Activated T-cell treated with anti-CD3 and anti-CD28 coated beads, Interleukin-2, amount 50 U/mL, for 1 hour (primary cell): ENCODE measurements around the gene CST4.
"Not testable (repeated sequence)": the region's sequence is repeated elsewhere in the genome, so short reads cannot be mapped to it uniquely, and the experiment has no call there.

Experiments
- DNase-seq: peaks from one replicate; pipeline ENCODE4 v3.0.0-alpha.2; 2020

CST4 gene

DNA sequence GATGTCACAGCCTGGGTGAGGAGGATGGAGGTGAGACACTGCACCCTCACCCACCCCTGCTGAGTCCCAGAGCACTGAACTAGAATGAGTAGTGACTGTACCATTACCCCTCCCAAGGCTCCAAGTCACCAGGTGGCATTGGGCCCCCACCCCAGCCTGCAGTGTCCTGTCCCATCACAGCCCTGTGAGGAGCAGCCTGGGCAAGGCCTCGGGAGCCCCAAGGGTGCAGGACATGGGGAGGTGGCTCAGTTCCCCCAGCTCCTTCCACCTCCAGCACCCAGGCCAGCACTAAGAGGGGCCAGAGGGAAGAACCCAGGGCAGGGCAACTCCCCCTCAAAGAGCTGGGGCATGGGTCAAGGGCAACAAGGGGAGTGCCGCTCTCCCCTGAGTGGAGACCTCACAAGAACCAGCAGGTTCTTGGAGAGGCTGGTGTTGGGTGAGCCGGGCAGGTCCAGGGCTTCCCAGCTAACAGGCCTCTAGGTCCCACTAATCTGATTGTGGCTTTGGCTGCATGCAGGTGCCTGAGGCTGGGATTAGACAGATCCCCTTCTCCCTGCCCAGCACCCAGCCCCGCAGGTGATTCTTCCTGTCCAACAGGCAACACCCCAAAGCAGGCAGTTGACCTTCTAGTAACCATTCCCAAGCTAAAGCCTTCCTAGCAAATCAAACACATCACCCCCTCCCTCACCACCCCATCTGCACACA is 2.6 kb downstream of the CST4 start:
- no peak for DNase-seq

DNA sequence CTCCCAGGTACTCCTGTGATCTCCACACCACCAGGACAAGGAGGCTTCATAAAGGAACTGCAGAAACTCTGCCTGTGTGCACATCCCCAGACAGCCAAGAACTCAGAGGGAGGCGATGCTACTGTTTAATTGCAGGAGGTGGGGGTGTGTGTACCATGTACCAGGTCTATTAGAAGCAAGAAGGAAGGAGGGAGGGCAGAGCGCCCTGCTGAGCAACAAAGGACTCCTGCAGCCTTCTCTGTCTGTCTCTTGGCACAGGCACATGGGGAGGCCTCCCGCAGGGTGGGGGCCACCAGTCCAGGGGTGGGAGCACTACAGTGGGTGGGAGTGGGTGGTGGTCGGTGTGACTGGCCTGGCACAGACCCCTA is 3.3 kb downstream of the CST4 start:
- not testable (repeated sequence) for DNase-seq

DNA sequence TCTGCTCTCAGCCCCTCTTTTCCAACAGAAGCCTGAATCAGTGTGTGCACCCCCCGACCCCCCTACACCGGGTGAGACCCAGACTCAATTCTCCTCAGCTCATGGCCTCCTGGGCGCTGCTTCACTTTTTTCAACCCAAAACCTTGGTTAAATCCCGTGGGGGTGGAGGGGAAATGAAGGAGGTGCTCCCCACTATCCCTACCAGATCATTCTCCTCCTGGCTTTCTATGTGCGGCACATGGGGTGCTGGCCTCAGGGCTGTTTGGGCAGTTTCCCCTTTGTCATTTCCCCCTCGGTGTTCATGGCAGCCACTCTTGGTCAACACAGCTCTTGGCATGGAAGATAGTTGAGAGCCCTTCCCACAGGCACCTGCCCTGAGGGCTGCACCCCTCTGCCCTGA is 4.6 kb downstream of the CST4 start:
- DNase-seq = no peak

DNA sequence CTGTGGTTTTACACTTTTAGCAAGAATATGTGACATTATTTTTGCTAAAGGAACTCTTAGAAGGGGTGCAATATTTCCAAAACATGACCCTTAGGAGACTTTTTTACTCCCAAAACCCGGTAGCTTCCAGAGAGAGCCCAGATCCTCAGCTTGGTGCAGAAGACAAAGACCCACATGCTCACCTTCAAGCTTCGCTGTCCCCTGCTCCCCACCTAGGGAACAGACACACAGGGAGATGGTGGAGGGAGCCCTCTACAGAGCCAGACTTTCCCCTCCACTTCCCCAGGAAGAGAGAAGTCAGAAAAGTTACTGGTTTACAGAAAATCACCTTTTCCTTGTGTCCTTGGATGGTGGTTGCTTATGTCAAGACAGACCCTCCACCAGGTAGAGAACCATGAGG is 5.0 kb downstream of the CST4 start:
- DNase-seq = no peak

DNA sequence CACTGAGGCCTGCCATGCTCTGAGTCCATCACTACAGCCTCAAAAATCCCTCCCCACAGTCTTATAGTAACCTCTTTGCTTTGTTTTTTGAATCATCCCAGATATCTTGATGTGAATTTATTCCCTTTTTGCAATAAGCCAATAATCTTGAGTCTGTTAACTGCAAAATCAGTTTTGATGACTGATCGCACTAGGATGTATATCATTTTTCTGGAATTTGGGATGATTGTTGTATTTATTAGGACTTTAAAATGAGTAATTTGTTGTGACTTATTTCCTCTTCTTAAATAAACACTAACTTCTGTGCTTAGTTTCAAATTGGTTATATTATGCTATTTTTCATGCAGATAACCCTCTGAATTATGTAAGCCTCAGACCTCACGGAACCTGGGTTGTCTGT is 5.6 kb downstream of the CST4 start:
- DNase-seq = no peak

DNA sequence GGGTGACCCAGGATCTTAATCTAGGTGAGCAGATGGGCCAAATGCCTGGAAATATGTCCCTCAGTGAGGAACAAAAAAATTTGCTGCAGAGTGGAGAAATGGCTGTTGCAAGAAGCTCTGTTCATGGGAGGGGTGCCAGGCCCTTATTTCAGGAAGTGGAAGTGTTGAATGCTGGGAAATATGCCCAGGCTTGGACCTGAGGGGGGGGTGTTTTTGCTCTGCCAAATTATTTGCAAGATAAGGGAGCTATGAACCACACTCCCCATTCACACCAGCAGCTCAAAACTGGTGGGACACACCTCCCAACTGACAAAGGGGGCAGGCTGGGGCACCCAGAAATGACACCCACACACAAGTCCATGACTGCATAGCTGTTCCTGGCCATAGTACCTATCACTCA is 8.7 kb downstream of the CST4 start:
- no peak for DNase-seq

DNA sequence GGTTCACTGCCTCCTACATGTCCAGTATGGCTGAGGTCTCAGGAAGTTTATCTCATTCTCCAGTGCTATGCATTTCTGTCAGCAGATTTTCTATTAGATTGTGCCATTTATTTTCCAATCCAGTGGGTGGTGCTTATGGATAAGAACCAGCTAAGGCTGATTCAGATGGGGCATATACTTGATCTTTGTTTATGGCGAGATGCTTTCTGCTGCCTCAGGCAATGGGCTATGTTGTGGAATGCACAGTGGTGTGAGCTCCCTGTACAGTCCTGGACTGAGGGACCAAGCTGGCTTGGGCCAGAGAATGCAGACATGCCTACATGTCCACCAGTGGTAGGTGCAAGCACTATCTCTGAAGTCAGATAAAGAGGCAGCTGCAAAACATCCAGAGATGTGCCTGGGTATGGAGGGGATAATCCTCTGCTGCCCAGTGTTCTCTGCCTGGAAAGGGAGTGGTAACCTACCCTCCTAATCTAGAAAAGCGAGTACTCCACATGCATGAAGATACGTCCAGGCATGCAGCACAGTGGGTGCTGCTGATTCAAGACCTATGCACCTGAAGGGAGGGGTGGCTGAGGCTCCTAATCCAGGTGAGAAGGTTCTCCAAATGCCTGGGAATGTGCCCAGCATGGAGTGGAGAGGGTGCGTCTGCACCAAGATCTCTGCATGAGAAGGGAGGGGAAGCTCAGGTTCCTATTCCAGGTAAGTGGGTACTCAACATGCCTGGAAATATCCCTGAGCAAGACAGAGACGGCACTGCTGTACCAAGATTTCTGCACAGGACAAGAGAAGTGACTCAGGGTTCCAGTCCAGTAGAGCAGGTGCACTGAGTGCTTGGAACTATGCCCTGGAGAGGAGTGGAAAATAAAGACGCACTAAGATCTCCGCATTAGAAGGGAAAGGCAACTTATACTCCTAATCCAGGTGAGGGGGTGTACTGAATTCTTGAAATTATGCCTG is 9.4 kb downstream of the CST4 start:
- DNase-seq = no peak

DNA sequence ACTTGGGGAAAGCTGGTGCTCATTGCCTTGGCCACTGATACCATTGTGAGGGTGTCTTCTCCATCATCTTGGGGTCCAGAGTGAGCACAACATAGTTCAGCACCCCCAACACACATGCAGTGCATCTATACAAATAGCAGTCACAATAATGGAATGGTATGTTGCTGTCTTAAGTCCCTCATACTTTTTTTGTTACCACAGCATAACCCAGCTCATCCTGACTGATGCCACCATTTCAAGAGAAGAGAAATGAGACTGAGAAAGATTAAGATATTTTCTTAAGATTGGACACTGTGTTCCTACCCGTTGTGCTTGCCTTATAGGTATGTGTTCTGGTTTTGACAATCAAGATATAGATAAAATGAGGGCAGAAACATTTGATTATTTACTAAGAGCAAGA is 15.6 kb downstream of the CST4 start:
- no peak for DNase-seq

DNA sequence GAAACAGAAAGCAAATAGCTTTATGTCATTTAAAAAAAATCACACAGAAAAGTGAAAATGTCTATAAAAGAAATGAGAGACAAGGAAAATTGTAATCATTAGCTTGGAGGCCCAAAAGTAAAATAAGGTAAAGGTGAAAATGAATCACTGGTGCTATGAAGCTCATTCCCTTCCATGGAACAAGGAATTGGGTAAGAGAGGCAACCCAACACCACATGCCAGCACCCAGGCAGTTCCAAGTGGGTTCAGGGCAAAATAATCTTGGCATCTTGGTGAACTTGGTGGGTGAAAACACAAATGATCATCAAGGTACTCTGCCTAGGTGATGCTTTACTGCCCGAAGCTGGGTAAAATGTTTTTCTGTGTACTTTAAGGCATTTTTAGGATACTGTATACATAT is 16.7 kb downstream of the CST4 start:
- no peak for DNase-seq

DNA sequence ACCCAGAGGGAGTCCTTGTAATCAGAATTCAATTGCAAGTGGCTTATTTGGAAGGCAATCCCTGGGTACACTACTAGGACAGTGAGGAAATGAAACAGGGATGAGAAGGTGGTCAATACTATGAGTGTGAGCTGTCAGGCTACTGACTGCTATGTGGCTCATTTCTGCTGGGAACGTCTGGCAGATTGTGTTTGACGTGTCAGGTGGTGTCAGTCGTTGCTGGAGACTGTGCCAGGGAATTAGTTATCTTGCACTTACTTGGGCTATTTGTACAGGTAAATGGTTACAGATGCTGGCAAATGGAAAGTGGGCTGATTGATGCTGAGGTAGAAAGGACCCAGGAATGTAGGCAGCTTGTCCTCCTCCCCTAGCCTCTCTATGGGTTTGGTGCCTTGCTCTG is 17.4 kb downstream of the CST4 start:
- DNase-seq = no peak

DNA sequence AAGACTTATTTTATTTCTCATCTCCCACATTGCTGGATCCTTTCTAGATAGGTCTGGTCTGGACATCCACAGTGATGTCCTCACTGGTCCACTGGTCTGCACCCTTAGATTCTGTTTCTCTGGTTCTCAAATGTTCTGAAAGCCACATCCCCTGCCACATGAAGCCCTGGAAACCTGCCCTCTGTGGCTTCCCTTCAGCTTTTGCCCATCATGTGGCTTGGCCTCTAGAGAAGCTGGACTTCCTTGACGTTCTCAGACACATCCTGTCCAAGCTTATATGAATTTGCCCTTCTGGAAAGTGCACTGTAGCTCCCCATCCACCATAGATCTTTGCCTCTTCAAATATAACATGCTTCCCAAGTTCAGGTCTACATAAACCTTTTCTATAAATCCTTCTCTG is 18.5 kb downstream of the CST4 start:
- DNase-seq = no peak

DNA sequence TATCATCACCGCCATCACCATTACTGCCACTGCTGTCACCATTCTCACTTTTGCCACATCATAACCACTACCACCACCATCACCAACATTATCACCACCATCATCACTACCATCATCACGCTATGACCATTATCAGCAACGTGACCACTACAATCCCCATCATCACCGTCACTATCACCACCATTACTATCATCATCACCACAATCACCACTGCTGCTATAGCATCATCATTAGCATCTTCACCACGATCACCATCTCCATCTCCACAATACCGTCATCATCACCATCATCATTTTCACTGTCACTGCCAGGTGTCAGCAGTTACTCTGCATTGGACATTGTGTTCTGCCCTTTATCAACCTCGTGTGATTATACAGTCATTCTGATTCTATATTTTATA is 19.0 kb downstream of the CST4 start:
- no peak for DNase-seq

DNA sequence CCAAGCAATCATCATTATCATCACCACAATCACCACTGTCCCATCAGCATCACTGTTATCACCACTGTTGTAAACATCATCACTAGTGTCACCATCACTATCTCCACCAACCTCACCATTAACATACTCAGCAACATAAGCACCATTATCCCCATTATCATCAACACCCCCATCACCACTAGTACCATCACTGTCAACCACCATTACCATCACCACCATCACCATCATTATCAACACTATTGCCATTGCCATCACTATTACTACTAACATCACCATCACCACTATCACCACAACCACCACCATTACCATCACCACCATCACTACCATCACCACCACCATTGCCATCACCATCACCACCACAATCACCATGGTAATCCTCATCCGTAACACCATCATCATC is 19.5 kb downstream of the CST4 start:
- DNase-seq = no peak

DNA sequence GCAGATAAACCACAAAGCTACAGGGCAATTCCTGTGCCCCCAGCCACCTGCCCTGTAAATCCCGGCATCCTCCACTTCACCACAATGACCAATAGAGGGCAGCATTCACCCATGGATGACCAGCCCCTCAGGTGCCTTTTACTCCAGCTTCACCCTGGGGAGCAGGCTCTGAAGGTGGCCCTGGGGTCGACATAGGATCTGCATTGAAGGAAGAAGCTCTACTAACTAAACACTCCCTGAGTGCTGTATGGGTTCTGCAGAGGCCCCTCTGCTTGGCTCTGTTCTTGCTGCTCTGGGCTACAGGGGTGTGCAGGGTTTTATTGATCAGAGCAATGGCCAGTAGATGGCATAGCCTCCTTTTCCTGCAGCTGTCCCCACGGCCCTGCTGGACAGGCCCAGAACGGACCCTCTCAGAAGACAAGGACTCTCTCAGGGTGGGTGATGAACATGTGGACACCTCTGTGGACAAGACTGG is 20.3 kb downstream of the CST4 start:
- DNase-seq = no peak

DNA sequence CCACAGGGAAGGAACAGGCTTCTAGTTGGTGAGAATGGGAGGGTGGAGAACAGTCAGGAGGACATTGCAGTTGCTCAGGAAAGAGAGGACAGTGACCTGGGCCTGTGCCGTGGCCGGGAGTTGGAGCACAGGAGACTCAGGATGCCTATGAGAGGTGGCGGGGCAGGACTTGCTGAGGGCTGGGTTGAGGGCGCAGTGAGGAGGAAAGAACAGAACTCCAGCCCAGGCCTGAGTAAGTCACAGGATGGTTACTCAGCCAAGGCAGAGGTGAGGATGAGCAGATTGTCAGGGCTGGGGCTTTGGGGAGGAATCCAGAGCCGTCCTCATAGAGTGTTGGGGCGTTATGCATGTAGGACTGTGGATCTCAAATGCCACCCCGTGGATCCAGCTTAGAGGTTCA is 21.2 kb downstream of the CST4 start:
- DNase-seq = no peak

DNA sequence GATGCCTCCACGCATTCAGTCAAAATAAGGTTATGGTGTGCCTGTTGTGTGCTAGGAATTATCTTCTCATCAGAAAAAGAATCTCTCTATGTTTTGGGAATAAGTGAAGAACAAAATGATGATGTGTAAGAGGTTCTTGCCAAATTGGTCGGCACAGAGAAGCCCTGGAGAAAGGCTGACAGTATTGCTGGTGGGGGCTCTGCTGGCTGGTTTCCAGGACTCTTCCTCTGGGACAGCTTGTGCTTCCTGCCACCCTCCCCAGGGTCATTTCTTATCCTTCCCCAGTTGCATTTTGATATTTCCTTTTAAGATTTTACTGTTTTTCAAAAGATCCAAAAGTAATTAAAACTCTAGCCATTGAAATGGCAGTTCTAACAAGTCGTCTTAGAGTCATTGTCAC is 22.1 kb downstream of the CST4 start:
- DNase-seq = no peak

DNA sequence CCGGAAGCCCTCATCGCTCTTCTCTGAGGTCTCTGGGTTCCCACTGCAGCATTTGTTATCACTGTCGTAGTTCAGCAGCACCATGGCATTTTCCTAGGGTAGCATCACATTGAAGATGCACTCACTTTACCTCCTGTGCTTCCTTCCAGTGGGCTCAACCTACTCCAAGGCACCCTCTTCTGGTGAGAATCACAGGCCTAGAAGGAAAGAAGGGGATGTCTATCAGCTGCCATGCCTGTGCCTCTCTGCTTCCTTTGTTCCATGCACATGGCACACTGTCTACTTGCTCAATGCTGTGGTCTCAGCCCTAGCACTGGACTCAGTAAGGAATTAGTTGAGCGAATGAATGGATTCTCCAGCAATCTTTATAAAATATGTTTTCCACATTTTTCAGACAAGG is 22.6 kb downstream of the CST4 start:
- DNase-seq = no peak

DNA sequence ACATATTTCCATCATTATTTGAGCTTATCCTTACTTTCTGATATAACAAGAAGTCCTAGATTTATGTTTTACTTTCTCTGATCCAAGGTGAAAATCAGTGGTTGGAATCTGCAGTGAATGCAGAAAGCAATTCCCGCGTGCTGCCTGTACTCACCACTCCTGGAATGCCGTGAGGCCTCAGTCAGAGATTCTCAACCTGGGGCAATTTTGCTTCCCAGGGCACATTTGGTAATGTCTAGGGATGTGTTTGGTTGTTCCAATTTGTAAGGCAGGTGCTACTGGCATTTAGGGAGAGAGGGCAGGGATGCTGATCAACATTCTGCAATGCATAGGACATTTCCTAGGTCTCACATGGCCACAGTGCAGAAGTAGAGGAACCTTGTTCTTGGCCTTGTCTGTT is 23.9 kb downstream of the CST4 start:
- DNase-seq = no peak

DNA sequence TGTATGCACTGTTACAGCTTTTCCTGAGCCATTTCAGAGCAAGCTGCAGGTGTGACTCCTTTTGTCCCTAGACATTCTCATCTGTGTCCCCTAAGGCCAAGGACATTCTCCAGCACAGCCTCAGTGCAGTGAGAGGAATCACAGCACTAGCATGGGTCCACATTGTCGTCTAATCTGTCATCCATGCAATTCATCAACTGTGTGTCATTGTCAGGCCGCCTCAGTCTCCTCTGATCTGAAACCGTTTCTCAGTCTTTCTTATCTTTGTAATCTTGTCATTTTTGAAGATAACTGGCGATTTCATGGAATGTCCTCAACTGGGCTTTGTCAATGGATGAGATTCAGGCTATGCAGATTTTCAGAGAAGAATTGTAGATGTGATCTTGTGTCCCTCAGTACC is 24.8 kb downstream of the CST4 start:
- DNase-seq = not testable (repeated sequence)

DNA sequence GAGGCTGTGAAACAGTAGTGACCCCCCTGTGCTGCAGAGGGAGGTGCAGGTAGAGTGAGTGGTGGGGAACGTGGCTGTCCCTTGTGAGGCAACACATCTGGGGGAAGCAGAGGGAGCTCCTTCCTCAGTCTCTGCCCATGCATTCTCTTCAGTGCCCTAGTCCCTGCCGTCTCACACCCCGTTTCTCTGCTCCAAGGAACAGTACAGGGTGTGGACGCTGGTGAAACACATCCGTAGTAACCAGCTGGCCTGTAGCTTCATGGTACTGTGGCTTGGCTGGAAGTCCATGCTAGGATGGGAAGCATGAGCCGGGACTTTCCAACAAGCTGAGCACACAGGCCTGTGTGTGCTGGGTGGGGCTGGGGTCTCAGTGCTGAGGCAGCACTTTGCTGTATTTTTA is 25.7 kb downstream of the CST4 start:
- no peak for DNase-seq

DNA sequence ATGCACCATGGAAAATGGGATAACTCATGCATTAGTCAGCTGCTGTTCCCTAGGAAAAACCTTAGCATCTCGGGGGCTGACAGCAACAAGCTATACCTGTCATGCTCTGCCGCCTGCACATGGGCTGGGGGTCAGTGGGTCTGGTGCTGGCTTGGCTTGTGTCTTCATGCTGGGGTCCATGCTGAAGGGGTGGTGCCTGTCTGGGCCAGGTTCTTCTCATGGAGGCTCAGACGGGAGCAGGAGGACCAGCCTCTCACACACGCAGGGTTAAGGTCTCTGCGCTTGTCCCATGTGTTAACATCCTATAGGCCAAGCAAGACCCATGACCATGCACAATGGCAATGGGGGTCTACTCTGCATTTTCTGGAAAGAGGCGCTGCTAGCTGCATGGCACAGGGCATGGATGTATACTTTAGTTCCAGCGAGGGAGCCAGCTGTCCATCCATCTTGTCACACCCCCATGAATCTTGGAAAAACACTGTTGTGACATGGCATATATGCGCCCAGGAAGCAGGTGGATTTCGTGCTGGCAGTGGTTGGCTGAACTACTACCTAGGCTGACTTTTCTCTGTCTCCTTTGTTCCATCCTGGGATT is 26.5 kb downstream of the CST4 start:
- no peak for DNase-seq

DNA sequence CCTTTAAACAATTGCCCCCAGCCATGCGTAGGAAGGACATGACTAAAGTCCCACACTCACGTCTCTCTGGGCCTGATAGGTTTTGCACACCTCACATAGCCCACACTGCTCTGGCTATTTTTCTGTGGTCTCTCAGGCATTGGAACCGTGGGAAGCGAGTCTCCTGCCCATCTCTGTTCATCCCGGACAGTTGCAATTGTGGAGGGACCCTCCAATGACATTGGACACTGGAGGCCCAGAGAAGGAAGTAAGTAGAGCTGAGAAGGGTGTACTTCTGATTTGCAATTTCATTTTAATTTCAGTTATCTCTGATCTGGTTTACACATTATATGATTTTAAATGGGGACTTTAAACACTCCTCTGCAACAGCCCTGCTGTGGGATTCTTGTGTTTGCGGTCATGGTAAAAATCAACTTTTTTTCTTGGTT is 27.8 kb downstream of the CST4 start:
- no peak for DNase-seq

DNA sequence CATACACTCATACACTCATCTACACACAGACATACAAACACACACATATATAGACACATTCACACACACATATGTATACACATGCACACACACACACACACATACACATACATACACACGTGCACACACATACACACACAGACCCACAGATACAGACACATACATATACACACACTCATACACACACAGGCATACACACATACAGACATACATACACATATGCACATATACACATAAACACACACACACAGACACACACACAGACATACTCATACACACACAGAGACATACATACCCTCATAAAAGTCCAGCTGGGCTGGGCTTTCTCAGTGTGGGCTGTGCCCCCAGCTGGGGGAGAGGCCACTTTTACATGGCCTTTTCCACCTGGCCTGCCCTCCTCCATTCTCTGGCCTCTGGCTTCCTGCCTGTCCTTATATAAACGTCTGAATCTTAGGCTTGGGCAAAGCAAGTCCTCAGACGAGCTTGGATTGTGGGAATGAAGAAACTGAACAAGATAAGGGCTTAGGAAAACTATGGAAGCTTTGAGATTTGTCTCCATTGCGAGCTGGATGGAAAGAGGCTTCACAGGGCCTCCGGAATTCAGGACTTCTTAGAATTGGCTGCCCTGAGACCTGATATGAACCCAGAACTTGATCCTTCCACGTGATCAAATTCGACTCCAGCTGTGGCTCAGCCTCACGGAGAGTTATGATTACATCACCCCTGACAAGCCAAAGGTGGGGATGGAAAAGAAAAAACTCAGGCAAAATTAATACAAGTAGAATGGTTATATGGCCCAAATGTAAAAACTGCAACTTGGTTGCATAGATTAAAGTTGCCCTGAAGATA is 28.6 kb downstream of the CST4 start:
- no peak for DNase-seq
